ENCODE results near the gene TRIM73. TPM values are rescaled to one million over a fixed set of nuclear protein-coding genes. Genes with fewer than 3 reads are reported as not detected.
"Not testable (repeated sequence)": the region's sequence is repeated elsewhere in the genome, so short reads cannot be mapped to it uniquely, and the experiment has no call there.

Gene TRIM73
- total and polyA plus RNA-seq, 4 donors: 1.2 to 4.9 (median 2.9) TPM

GRCh38 chr7:75393194-75393593, 2.2 kb upstream of the TRIM73 start:
- not testable (repeated sequence) for DNase-seq; H3K4me1 ChIP-seq (ENCODE audit: control insufficient read depth in 5 of 5, insufficient read depth in 5 of 5, low read length in 5 of 5); H3K36me3 ChIP-seq (ENCODE audit: control insufficient read depth in 4 of 4, insufficient read depth in 4 of 4, low read length in 4 of 4); H3K4me3 ChIP-seq; H3K9ac ChIP-seq (ENCODE audit: insufficient read depth in 1 of 2, low read length in 2 of 2); H3K27me3 ChIP-seq (ENCODE audit: control insufficient read depth in 3 of 3, insufficient read depth in 3 of 3, low read length in 2 of 3); ATAC-seq (ENCODE audit: insufficient read depth, low FRiP score); H3K9me3 ChIP-seq (ENCODE audit: control insufficient read depth in 4 of 4, insufficient read depth in 3 of 4, low read length in 3 of 4); H3K27ac ChIP-seq (ENCODE audit: low read depth in 1 of 2, low read length in 1 of 2)
- WGBS, 2 donors: no CpG with 5 or more reads among the region's 6 CpGs

DNA sequence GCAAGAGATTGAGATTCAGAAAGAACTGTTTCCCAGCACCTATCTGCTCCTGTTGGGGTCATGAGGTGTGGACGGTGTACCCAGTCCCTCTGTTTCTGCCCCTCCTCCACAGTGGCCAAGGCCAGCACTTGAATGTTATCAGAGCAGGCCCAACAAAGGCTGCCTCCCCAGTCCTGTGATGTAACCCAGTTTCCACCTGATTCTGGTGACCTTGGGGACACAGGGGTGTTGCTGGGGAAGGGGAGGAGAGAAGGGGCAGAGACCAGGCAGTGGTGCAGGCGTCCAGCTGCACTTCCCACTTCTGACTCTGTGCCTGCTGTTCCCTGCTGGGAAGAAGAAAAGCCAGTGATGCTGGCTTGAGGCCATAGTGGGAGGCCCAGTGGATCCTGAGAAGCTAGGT, 2.4 kb downstream of the TRIM73 start:
- not testable (repeated sequence) for H3K4me1 ChIP-seq (ENCODE audit: control insufficient read depth in 5 of 5, insufficient read depth in 5 of 5, low read length in 5 of 5); ATAC-seq (ENCODE audit: insufficient read depth, low FRiP score); DNase-seq; H3K27ac ChIP-seq (ENCODE audit: low read depth in 1 of 2, low read length in 1 of 2); H3K4me3 ChIP-seq; H3K9ac ChIP-seq (ENCODE audit: insufficient read depth in 1 of 2, low read length in 2 of 2); H3K9me3 ChIP-seq (ENCODE audit: control insufficient read depth in 4 of 4, insufficient read depth in 3 of 4, low read length in 3 of 4); H3K27me3 ChIP-seq (ENCODE audit: control insufficient read depth in 3 of 3, insufficient read depth in 3 of 3, low read length in 2 of 3); H3K36me3 ChIP-seq (ENCODE audit: control insufficient read depth in 4 of 4, insufficient read depth in 4 of 4, low read length in 4 of 4)
- no CpG with 5 or more reads among the region's 2 CpGs for WGBS, 2 donors

- not testable (repeated sequence) for H3K4me3 ChIP-seq; H3K9me3 ChIP-seq (ENCODE audit: control insufficient read depth in 4 of 4, insufficient read depth in 3 of 4, low read length in 3 of 4); DNase-seq; H3K9ac ChIP-seq (ENCODE audit: insufficient read depth in 1 of 2, low read length in 2 of 2); H3K27ac ChIP-seq (ENCODE audit: low read depth in 1 of 2, low read length in 1 of 2); H3K27me3 ChIP-seq (ENCODE audit: control insufficient read depth in 3 of 3, insufficient read depth in 3 of 3, low read length in 2 of 3); H3K36me3 ChIP-seq (ENCODE audit: control insufficient read depth in 4 of 4, insufficient read depth in 4 of 4, low read length in 4 of 4); ATAC-seq (ENCODE audit: insufficient read depth, low FRiP score); H3K4me1 ChIP-seq (ENCODE audit: control insufficient read depth in 5 of 5, insufficient read depth in 5 of 5, low read length in 5 of 5)
- WGBS, 2 donors: 82 to 100% methylated on average over 3 to 4 of the region's 34 CpGs
Measured at GRCh38 chr7:75398771-75399700, 3.6 kb downstream of the TRIM73 start.

- H3K36me3 ChIP-seq (ENCODE audit: control insufficient read depth in 4 of 4, insufficient read depth in 4 of 4, low read length in 4 of 4); DNase-seq; H3K4me1 ChIP-seq (ENCODE audit: control insufficient read depth in 5 of 5, insufficient read depth in 5 of 5, low read length in 5 of 5); H3K4me3 ChIP-seq; H3K27me3 ChIP-seq (ENCODE audit: control insufficient read depth in 3 of 3, insufficient read depth in 3 of 3, low read length in 2 of 3); H3K9ac ChIP-seq (ENCODE audit: insufficient read depth in 1 of 2, low read length in 2 of 2); ATAC-seq (ENCODE audit: insufficient read depth, low FRiP score); H3K27ac ChIP-seq (ENCODE audit: low read depth in 1 of 2, low read length in 1 of 2); H3K9me3 ChIP-seq (ENCODE audit: control insufficient read depth in 4 of 4, insufficient read depth in 3 of 4, low read length in 3 of 4): not testable (repeated sequence)
- no CpG with 5 or more reads among the region's 6 CpGs for WGBS, 2 donors
Measured at GRCh38 chr7:75400575-75400974, 5.1 kb downstream of the TRIM73 start.

- ATAC-seq (ENCODE audit: insufficient read depth, low FRiP score): peak; percentile 69
- H3K4me3 ChIP-seq; H3K27ac ChIP-seq (ENCODE audit: low read depth in 1 of 2, low read length in 1 of 2); H3K36me3 ChIP-seq (ENCODE audit: control insufficient read depth in 4 of 4, insufficient read depth in 4 of 4, low read length in 4 of 4); H3K9me3 ChIP-seq (ENCODE audit: control insufficient read depth in 4 of 4, insufficient read depth in 3 of 4, low read length in 3 of 4); H3K4me1 ChIP-seq (ENCODE audit: control insufficient read depth in 5 of 5, insufficient read depth in 5 of 5, low read length in 5 of 5); DNase-seq; H3K27me3 ChIP-seq (ENCODE audit: control insufficient read depth in 3 of 3, insufficient read depth in 3 of 3, low read length in 2 of 3); H3K9ac ChIP-seq (ENCODE audit: insufficient read depth in 1 of 2, low read length in 2 of 2): not testable (repeated sequence)
- no CpG with 5 or more reads among the region's 28 CpGs for WGBS, 2 donors
Measured at GRCh38 chr7:75403455-75404443, 8.3 kb downstream of the TRIM73 start.

DNA sequence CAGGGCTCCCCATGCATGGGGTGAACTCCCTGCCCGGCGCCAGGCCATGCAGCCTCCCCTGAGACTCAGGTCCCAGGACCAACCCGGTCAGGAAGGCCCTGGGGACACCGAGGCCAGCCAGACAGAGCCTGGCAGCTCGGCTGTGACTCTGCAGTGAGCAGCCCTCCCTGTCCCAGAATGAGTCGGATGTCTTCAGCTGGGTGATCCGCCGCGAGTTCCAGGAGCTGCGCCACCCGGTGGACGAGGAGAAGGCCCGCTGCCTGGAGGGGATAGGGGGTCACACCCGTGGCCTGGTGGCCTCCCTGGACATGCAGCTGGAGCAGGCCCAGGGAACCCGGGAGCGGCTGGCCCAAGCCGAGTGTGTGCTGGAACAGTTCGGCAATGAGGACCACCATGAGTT, 9.2 kb downstream of the TRIM73 start:
- not testable (repeated sequence) for H3K36me3 ChIP-seq (ENCODE audit: control insufficient read depth in 4 of 4, insufficient read depth in 4 of 4, low read length in 4 of 4); H3K4me3 ChIP-seq; H3K4me1 ChIP-seq (ENCODE audit: control insufficient read depth in 5 of 5, insufficient read depth in 5 of 5, low read length in 5 of 5); H3K27ac ChIP-seq (ENCODE audit: low read depth in 1 of 2, low read length in 1 of 2); H3K9ac ChIP-seq (ENCODE audit: insufficient read depth in 1 of 2, low read length in 2 of 2); DNase-seq; H3K9me3 ChIP-seq (ENCODE audit: control insufficient read depth in 4 of 4, insufficient read depth in 3 of 4, low read length in 3 of 4); ATAC-seq (ENCODE audit: insufficient read depth, low FRiP score); H3K27me3 ChIP-seq (ENCODE audit: control insufficient read depth in 3 of 3, insufficient read depth in 3 of 3, low read length in 2 of 3)
- WGBS, 2 donors: 75 to 95% methylated on average over 4 of the region's 18 CpGs

DNA sequence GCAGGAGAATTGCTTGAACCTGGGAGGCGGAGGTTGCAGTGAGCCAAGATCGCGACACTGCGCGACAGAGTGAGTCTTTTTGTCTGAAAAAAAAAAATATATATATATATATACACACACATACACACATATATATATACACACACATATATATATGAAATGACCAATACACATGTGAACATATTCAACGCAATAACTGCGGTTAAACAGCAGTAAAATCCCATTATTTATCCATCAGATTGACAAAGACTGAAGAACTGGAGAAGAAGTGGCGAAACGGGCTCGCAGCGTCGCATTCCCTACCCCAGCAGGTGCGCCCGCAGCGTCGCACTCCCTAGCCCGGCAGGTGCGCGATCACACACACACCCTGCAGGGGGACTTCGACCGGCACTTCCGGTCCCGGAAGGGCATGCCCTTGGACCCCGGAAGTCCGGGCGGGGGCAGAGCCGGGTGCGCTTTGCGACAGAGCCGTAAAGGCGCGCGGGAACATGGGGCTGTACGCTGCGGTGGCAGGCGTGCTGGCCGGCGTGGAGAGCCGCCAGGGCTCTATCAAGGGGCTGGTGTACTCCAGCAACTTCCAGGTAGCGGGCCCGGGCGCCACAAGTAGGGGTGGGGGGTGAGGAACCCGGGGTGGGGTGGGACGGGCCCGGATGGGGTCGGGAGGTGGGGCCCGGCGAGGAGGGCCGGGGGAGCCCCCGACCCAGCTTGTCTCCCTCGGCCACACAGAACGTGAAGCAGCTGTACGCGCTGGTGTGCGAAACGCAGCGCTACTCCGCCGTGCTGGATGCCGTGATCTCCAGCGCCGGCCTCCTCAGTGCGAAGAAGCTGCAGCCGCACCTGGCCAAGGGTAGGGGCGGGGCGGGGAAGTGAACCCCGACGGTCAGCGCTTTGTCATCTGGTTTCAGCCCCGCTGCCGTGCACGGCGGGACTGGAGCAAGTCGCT, 14.7 kb downstream of the TRIM73 start:
- not testable (repeated sequence) for H3K9me3 ChIP-seq (ENCODE audit: control insufficient read depth in 4 of 4, insufficient read depth in 3 of 4, low read length in 3 of 4); H3K27me3 ChIP-seq (ENCODE audit: control insufficient read depth in 3 of 3, insufficient read depth in 3 of 3, low read length in 2 of 3); H3K4me1 ChIP-seq (ENCODE audit: control insufficient read depth in 5 of 5, insufficient read depth in 5 of 5, low read length in 5 of 5); H3K4me3 ChIP-seq; H3K36me3 ChIP-seq (ENCODE audit: control insufficient read depth in 4 of 4, insufficient read depth in 4 of 4, low read length in 4 of 4); DNase-seq; H3K9ac ChIP-seq (ENCODE audit: insufficient read depth in 1 of 2, low read length in 2 of 2); H3K27ac ChIP-seq (ENCODE audit: low read depth in 1 of 2, low read length in 1 of 2)
- ATAC-seq (ENCODE audit: insufficient read depth, low FRiP score): peak; percentile 98
- WGBS, 2 donors: 26 to 65% methylated on average over 4 to 17 of the region's 74 CpGs
